HG02588 (cell line): ENCODE data around the gene ARHGAP22.
"Not testable (repeated sequence)": the region's sequence is repeated elsewhere in the genome, so short reads cannot be mapped to it uniquely, and the experiment has no call there.

Experiments
- ATAC-seq: cut with Tn5 transposase; IDR thresholded peaks from one replicate; pipeline ENCODE4 v1.9.1; 2021; ENCODE audit warnings: mild to moderate bottlenecking, moderate library complexity; ENCODE audit not compliant: unreplicated experiment

ARHGAP22 gene

GRCh38 chr10:48604991-48605508 lies at the start of gene ARHGAP22:
Gene ARHGAP22, minus strand, starts transcription at chr10:48605073. Its CDS starts 277 bp downstream, at chr10:48604796.
- ATAC-seq: no peak

- no peak for ATAC-seq
Observed at GRCh38 chr10:48653944-48654698, 49.2 kb upstream of the ARHGAP22 start.

- ATAC-seq: no peak
Observed at GRCh38 chr10:48653347-48653746, 48.5 kb upstream of the ARHGAP22 start.

GRCh38 chr10:48652344-48652743 lies 47.5 kb upstream of the ARHGAP22 start:
- no peak for ATAC-seq

- no peak for ATAC-seq
Observed at GRCh38 chr10:48651839-48652238, 47.0 kb upstream of the ARHGAP22 start.

GRCh38 chr10:48651293-48651692 lies 46.4 kb upstream of the ARHGAP22 start:
- no peak for ATAC-seq

GRCh38 chr10:48649349-48649944 lies 44.6 kb upstream of the ARHGAP22 start:
- no peak for ATAC-seq

- no peak for ATAC-seq
Observed at GRCh38 chr10:48648172-48648942, 43.5 kb upstream of the ARHGAP22 start.

GRCh38 chr10:48647073-48647472 lies 42.2 kb upstream of the ARHGAP22 start:
- not testable (repeated sequence) for ATAC-seq

- no peak for ATAC-seq
Observed at GRCh38 chr10:48645600-48645999, 40.7 kb upstream of the ARHGAP22 start.

GRCh38 chr10:48641099-48641690 lies 36.3 kb upstream of the ARHGAP22 start:
- ATAC-seq: not testable (repeated sequence)

- no peak for ATAC-seq
Observed at GRCh38 chr10:48640326-48640725, 35.5 kb upstream of the ARHGAP22 start.

GRCh38 chr10:48639632-48640031 lies 34.8 kb upstream of the ARHGAP22 start:
- ATAC-seq: no peak

GRCh38 chr10:48638739-48639527 lies 34.1 kb upstream of the ARHGAP22 start:
- ATAC-seq: no peak

- ATAC-seq: no peak
Observed at GRCh38 chr10:48638158-48638557, 33.3 kb upstream of the ARHGAP22 start.

- no peak for ATAC-seq
Observed at GRCh38 chr10:48636901-48637300, 32.0 kb upstream of the ARHGAP22 start.

GRCh38 chr10:48636231-48636630 lies 31.4 kb upstream of the ARHGAP22 start:
- ATAC-seq: no peak

GRCh38 chr10:48634984-48635557 lies 30.2 kb upstream of the ARHGAP22 start:
- ATAC-seq: no peak

- ATAC-seq: peak; percentile 96
Observed at GRCh38 chr10:48634198-48634983, 29.5 kb upstream of the ARHGAP22 start.
